Gastroesophageal sphincter (tissue), 4 donors: ENCODE measurements around the gene PLXNA3. TPM values are rescaled to one million over a fixed set of nuclear protein-coding genes. Genes with fewer than 3 reads are reported as not detected.

Experiments
- ATAC-seq: fragments of 150-250 bp; one replicate; pipeline ENCODE4 v1.9.1; 2016; ENCODE audit warnings: mild to moderate bottlenecking, moderate library complexity
- H3K27ac ChIP-seq, 4 donors: fragments of 200-600 bp; sonication (generic) in 3 of 4; 1 replicate in 3 of 4; 2 replicates in 1 of 4; pipeline ENCODE4 v1.5.1; 2016 to 2019
- H3K27me3 ChIP-seq: fragments of 200-600 bp; sonication (generic); one replicate; pipeline ENCODE4 v1.5.1; 2019
- H3K36me3 ChIP-seq, 2 donors: fragments of 200-600 bp; sonication (generic); one replicate each; pipeline ENCODE4 v1.5.1; 2019; ENCODE audit warnings: control low read depth in 1 of 2
- H3K4me1 ChIP-seq, 3 donors: fragments of 200-600 bp; sonication (generic); 1 replicate in 2 of 3; 2 replicates in 1 of 3; pipeline ENCODE4 v1.5.1; 2016 to 2019; ENCODE audit warnings: control low read depth in 2 of 3
- H3K4me3 ChIP-seq, 2 donors: fragments of 200-600 bp; sonication (generic); one replicate each; pipeline ENCODE4 v1.5.1; 2019; ENCODE audit warnings: mild to moderate bottlenecking in 1 of 2, moderate library complexity in 1 of 2
- H3K9me3 ChIP-seq, 3 donors: fragments of 200-600 bp; sonication (generic); one replicate each; pipeline ENCODE4 v1.5.1; 2017 to 2019; ENCODE audit warnings: control low read depth in 2 of 3
- CTCF ChIP-seq, 4 experiments: fragments of 200-600 bp in 2 of 4; fragments of 450-650 bp in 2 of 4; sonication (generic) in 1 of 4; IDR thresholded peaks; one replicate each; pipeline ENCODE4 v1.5.1; 2017 to 2019; ENCODE audit warnings: antibody characterized with exemption in 4 of 4, mild to moderate bottlenecking in 2 of 4, moderate library complexity in 2 of 4
- EP300 ChIP-seq: sonication (generic); formaldehyde crosslinking; IDR thresholded peaks from one replicate; pipeline ENCODE4 v1.6.1; 2017; ENCODE audit warnings: antibody characterized with exemption, mild to moderate bottlenecking
- POLR2A ChIP-seq, 2 donors: fragments of 450-650 bp; IDR thresholded peaks; one replicate each; pipeline ENCODE4 v1.6.1; 2017; ENCODE audit warnings: antibody characterized with exemption in 2 of 2, mild to moderate bottlenecking in 2 of 2, moderate library complexity in 1 of 2
- POLR2AphosphoS5 ChIP-seq: sonication (generic); formaldehyde crosslinking; IDR thresholded peaks from one replicate; pipeline ENCODE4 v1.6.1; 2017; ENCODE audit warnings: antibody characterized with exemption
- WGBS, 2 donors: methylation state at CpG; one replicate each; pipeline ENCODE4 v1.1.5; 2018; ENCODE audit warnings: low coverage in 1 of 2; 5-methylcytosine and 5-hydroxymethylcytosine counted together
- total RNA-seq, 4 donors: library from RNA; depleted of rRNA; stranded (reverse); fragments of >200 nt; gene quantifications; one replicate each; pipeline ENCODE4 v1.1.0, GENCODE V29; 2016

PLXNA3 gene
- 10 to 100 TPM in 2 of 4 donors, 1 to 10 TPM in 2; 1.5 to 13.9 (median 8.2) TPM for total RNA-seq

DNA sequence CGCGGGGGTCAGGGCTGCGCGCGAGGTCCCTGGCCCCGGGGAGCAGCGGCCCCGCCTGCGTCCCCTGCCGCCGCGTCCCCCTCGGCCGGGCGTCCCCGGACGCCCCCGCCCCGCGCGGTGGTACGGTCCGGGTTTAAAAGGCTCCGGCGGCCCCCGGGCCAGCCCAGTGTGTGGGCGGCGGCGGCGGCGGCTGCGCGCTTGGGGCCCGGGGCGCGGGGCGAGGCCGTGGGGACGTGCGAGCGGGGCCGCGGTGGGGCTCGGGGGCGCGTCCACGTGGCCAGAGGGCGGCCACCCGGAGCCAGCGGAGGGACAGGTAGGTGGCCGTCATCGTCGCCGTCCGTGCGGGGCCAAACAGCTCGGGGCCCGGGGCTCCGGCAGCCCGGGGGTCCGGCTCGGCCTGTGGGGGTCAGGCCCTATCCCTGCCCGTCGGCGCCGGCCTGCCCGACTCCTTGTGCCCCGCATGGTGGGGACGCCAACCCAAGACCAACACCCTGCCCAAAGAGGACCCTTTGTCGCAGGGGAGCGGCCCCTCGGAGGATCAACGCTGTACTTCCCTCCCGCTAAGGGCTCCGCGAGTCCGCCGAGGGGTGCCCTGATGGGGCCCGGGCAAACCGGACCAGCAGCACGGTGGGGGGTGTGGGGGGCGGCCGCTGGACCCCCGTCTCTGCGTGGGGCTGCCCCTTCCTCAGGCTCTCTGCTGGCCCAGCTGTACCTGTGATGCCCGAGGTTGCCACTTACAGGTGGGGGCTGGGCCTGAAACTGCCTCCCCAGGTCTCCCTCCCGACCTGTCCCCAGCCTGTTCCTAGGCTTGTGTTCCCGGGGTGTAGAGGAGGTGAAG, at the start of gene PLXNA3:
Gene PLXNA3, plus strand, starts transcription at position 166 of the 838 bp plus-strand sequence. CDS start 1,903 bp downstream, outside the sequence.
- TF ChIP-seq POLR2A (IDR thresholded peaks at IDR 0.05) (peak; percentile 58 to 80), POLR2AphosphoS5 (no peak)
- peak; percentile 79 for ATAC-seq
- Histone ChIP-seq H3K36me3 (peaks cover 0 to 26% of the 10 kb centered on the region in 2 donors), H3K27ac (peak within 1 kb of the TSS in 3 of 4 donors; percentile 71 to 84 (median 82)), H3K4me3 (peak within 1 kb of the TSS; percentile 64 to 74), H3K9me3 (no peaks in the 10 kb centered on the region), H3K4me1 (peaks cover 0 to 16% (median 0%) of the 10 kb centered on the region in 3 donors), H3K27me3 (no peaks in the 10 kb centered on the region)
- WGBS, 2 donors = no CpG with 5 or more reads among the region's 88 CpGs

- ATAC-seq = no peak
- TF ChIP-seq POLR2A (IDR thresholded peaks at IDR 0.05) = no peak
- TF ChIP-seq CTCF (IDR thresholded peaks at IDR 0.05) = no peak
- TF ChIP-seq EP300 = no peak
- TF ChIP-seq POLR2AphosphoS5 = no peak
- H3K27ac ChIP-seq = peak overlapping the region in 3 of 4 donors; percentile 56 to 65 (median 59)
- H3K36me3 ChIP-seq = peaks cover 0 to 7% of the 10 kb centered on the region in 2 donors
- H3K27me3 ChIP-seq = no peaks in the 10 kb centered on the region
- H3K9me3 ChIP-seq = no peaks in the 10 kb centered on the region
- H3K4me3 ChIP-seq = peak overlapping the region; percentile 11 to 40
- peaks cover 0 to 16% (median 3%) of the 10 kb centered on the region in 3 donors for H3K4me1 ChIP-seq
- WGBS, 2 donors = 48 to 60% methylated on average over 2 to 3 of the region's 10 CpGs
Measured at GRCh38 chrX:154408659-154409221, 49.3 kb upstream of the PLXNA3 start.

- no peaks in the 10 kb centered on the region for H3K27me3 ChIP-seq
- TF ChIP-seq EP300 = no peak
- no peak for TF ChIP-seq CTCF (IDR thresholded peaks at IDR 0.05)
- no peak for TF ChIP-seq POLR2AphosphoS5
- TF ChIP-seq POLR2A (IDR thresholded peaks at IDR 0.05) = no peak
- H3K27ac ChIP-seq = peak within 1 kb of the TSS in 3 of 4 donors; percentile 56 to 65 (median 59)
- H3K9me3 ChIP-seq = no peaks in the 10 kb centered on the region
- peak; percentile 66 for ATAC-seq
- WGBS, 2 donors = 70% methylated on average over 2 of the region's 26 CpGs; no CpG with 5 or more reads in 1 of the 2 donors
- H3K4me1 ChIP-seq = peaks cover 0 to 16% (median 3%) of the 10 kb centered on the region in 3 donors
- H3K4me3 ChIP-seq = peak within 1 kb of the TSS; percentile 11 to 40
- peaks cover 0 to 12% of the 10 kb centered on the region in 2 donors for H3K36me3 ChIP-seq
Measured at GRCh38 chrX:154409222-154409871, 48.7 kb upstream of the PLXNA3 start, which contains the start of gene DNASE1L1. DNASE1L1 (minus strand) TSS chrX:154409254; CDS start chrX:154405568, 3,686 bp downstream.

GRCh38 chrX:154411981-154412340, 46.1 kb upstream of the PLXNA3 start:
- TF ChIP-seq POLR2AphosphoS5 = peak; percentile 20
- TF ChIP-seq POLR2A (IDR thresholded peaks at IDR 0.05) = no peak
- Histone ChIP-seq H3K4me3 (peak overlapping the region; percentile 81 to 85), H3K27ac (peak overlapping the region; percentile 85 to 94 (median 93)), H3K27me3 (no peaks in the 10 kb centered on the region), H3K36me3 (peaks cover 0 to 17% of the 10 kb centered on the region in 2 donors), H3K4me1 (peaks cover 0 to 16% (median 3%) of the 10 kb centered on the region in 3 donors), H3K9me3 (no peaks in the 10 kb centered on the region)
- ATAC-seq = peak; percentile 73
- WGBS, 2 donors = 63% methylated on average over 4 of the region's 29 CpGs; no CpG with 5 or more reads in 1 of the 2 donors

GRCh38 chrX:154412468-154412867, 45.6 kb upstream of the PLXNA3 start:
- H3K27ac ChIP-seq = peak overlapping the region; percentile 85 to 94 (median 93)
- H3K9me3 ChIP-seq = no peaks in the 10 kb centered on the region
- peaks cover 0 to 16% (median 3%) of the 10 kb centered on the region in 3 donors for H3K4me1 ChIP-seq
- ATAC-seq = peak; percentile 40
- peaks cover 0 to 17% of the 10 kb centered on the region in 2 donors for H3K36me3 ChIP-seq
- no CpG with 5 or more reads among the region's 4 CpGs for WGBS, 2 donors
- no peak for TF ChIP-seq EP300
- no peak for TF ChIP-seq CTCF (IDR thresholded peaks at IDR 0.05)
- no peak for TF ChIP-seq POLR2A (IDR thresholded peaks at IDR 0.05)
- no peak for TF ChIP-seq POLR2AphosphoS5
- H3K27me3 ChIP-seq = no peaks in the 10 kb centered on the region
- peak overlapping the region; percentile 81 to 85 for H3K4me3 ChIP-seq
